Measurements from ENCODE around the gene ARHGAP10.

ARHGAP10 gene

GRCh38 chr4:147828331-147828905 is 96.5 kb downstream of the ARHGAP10 start:
- no peak for DNase-seq

DNA sequence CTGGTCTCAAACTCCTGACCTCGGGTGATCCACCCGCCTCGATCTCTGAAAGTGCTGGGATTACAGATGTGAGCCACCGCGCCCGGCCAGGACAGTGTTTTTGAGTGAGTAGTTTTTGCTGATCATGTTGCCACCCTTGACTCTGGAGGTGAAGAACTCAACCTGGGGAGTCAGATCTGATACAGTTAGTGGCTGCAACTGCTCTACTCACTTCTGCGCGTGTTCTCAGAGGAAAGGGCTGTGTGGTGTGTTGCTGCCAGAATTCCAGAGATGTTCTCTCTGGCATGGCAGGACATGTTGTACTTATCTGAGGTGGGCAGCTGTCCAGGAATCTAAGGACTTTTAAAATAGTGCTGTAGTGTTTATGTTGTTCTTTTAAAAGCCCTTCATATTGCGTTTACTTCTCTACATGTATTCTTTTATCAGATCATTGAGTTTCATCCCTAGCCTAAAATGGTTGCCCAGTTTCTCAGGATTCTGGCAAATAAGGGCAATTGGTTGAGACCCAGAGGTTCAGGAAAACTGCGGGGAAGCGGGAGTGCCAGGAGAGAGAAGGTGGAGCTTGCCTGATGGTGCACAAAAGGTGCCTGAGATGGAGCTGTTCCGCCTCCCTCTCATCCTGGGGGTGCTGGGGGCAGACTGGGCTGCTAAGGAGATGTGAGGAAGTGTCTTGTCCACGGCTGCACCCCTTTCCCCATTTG is 97.7 kb downstream of the ARHGAP10 start:
- no peak for DNase-seq

DNA sequence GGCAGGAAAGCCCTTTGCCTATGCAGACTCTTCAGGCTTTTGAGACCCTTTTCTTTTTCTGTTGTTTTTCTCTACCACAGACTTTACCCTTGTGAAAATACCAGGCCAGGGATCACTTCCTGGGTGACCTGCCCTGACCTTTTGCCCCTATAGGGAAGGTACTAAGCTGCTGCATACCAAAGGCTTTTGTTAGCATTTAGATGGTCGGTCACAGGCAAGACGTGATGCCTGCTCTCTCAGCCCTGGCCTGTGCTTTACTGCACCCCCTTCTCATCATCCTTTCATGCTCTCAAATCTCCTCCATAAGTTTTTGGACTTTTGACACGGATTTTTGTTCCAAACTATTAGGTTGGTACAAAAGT is 98.2 kb downstream of the ARHGAP10 start:
- DNase-seq, result no peak

GRCh38 chr4:147830987-147831386 is 99.1 kb downstream of the ARHGAP10 start:
- DNase-seq, result no peak

- DNase-seq, result no peak
Measured at GRCh38 chr4:147831551-147832171, 99.8 kb downstream of the ARHGAP10 start.

- no peak for DNase-seq
Measured at GRCh38 chr4:147833254-147833653, 101.4 kb downstream of the ARHGAP10 start.

- DNase-seq, result no peak
Measured at GRCh38 chr4:147833741-147834140, 101.9 kb downstream of the ARHGAP10 start.

GRCh38 chr4:147834480-147834879 is 102.6 kb downstream of the ARHGAP10 start:
- DNase-seq, result no peak

DNA sequence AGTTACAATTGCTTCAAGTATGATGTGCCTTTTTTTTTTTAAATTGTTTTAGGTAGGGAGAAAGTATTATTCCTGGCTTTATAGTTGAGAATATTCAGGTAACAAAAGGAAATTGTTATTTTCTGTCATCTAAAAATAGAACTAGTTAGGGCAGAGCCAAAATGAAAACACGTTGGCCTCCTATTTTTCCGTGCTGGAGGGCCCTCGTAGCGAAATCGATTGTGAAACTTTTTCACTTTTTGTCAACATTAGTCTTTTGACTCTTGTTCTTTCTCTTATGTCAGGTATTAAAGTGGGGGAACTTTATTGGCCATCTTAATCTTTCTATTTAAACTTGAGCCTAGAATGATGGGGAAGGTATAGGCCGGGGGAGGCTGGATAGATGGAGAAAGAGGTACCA is 104.9 kb downstream of the ARHGAP10 start:
- no peak for DNase-seq

DNA sequence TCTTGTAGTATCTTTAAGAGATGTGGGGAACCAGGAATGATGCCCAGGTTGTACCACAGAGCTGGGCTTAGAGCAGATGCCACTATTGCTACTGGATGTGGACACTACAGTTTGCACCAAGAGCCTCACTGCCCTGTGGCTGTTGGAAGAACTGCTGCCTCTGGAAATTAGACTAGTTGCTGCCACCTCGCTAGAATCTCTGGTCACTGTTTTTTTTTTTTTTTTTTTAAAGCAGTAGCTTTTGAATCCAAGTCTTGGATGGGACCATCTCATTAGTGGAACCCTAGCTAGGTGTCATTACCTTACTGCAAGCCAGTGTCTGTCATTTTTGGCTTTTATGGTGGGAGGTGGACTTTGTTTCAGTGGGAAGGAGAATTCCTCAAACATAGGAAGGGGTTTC is 105.5 kb downstream of the ARHGAP10 start:
- no peak for DNase-seq

GRCh38 chr4:147837854-147838253 is 106.0 kb downstream of the ARHGAP10 start:
- DNase-seq, result no peak

GRCh38 chr4:147839200-147839599 is 107.3 kb downstream of the ARHGAP10 start:
- no peak for DNase-seq

GRCh38 chr4:147839663-147840062 is 107.8 kb downstream of the ARHGAP10 start:
- no peak for DNase-seq

DNA sequence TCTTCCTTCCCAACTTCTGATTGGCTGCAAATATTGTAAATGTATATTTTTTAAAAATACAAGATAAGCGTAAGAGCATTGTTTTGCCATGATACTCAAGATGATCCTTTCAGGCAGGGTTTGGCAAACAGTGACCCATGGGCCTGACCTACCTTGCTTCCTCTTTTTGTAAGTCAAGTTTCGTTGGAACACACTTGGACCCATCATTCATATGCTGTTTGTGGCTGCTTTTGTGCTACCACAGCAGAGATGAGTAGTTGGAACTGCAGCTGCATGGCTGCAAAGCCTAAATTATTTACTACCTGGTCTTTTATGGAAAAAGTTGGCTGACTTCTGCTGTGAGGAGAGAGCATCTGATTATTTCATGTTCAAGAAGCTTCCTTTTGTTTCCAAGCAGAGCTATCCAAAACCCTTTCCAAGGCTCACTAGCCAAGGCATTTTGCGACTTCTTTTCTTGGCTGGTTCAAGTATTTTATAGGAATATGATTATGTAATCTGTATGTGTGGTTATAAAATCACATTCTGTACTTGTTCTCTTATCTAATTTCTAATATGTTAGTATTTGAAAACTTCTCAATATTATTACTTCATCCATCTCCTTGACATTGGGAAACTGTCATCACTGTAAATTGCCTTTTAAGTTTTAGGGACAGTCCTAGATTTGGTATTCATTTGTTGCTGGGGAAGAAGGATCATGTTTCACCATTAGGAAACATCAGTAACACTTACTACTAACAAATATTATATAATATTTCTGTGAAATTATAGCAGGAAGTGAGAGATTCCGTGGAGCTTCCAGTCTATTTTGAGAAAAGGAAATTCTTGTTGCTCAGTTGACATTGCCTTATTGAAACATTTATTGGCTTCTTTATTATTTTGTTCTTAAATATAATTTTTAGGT is 109.2 kb downstream of the ARHGAP10 start:
- no peak for DNase-seq

DNA sequence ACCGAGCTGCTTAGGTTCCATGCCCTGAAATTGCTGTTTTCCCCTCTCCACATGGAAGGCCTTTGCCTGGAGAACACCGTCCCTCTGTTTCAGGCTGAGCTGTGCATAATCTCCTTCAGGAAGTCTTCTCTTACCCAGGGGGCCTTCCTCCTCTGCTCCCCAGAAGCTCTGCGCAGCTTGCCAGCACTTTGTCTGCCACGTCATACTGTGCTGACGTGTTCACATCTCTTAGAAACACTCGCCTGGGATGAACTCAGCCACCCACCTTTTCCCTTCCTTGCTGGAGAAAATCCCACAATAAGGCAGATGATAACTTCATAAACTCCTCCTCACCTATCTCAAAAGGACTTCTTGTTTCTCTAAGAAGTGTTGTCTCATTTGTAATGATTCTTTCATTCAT is 110.7 kb downstream of the ARHGAP10 start:
- no peak for DNase-seq

GRCh38 chr4:147843162-147843561 is 111.3 kb downstream of the ARHGAP10 start:
- DNase-seq, result no peak

- DNase-seq, result no peak
Measured at GRCh38 chr4:147844781-147845180, 112.9 kb downstream of the ARHGAP10 start.

DNA sequence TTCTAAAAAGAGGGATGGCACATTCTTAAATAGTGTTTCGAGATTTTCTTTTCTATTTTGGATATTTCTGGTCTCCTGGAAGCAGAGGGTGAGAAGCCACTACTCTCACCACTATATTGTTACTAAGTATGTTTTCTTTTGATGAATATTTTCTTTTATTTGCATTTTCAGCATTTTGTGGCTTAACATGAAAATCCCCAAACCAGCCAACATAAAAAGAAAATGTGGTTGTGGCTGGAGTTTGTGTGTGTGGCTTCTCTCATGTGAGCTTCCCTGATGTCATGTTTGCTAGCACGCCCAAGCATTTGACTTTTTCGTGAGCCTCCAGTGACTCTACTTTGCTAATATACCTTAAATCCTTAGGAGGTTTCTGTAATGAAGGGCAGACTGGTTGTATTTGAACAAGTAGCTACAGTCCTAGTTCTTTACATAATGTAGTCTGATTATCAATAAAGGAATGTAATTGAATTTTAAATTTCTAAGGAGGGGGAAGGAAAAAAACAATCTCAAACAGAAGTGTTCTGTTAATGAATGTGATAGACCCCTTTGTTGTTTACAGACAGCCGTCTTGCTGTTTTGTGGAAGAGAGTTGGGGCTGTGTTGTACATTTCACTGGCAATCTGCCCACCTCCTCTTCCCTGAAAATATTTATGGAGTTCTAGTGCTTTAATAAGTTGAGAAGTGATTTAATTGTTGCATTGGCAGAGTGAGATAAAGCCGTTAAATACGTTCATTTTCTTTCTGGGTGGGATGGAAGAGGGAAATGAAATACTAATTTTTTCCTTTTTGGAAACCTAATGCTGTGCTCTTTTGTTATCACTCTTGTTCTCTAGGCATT is 114.6 kb downstream of the ARHGAP10 start:
- no peak for DNase-seq

DNA sequence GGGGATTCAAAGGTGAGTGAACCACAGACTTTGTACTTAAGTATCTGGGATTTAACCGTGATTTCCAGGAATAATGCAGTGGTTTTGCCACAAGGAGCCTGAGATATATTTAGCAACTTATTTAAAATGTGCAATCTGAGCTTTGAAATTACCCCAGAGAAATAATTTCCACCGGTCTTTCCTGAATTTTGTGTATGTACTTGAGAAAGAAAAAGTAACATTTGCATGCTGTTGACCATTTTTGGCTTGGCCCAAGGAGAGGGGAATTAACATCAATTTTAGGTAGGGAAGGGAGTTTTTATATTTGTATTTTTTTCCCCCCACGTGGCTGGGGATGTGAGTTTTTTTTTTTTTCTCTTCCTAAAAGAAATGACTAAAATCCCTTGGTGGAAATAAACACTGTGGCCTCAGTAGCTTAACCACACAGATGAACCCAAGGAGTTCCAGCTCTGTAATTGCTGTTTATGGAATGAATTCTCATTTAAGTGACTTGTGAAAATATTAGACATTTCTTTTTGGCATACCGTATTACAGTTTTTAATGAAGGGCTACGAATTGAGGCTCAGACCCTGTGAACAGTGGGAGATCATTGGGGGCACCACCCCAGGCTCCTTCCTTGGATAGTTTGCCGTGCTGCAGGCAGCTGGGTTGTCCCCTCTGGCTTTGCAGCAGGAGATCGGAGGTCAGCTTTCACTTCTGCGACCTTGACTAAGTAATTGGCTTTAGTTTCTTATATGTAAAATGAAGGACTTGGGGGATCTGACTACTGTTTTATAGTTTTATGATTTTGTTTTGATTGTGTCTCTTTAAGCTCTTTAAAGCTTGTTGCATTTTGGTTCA is 116.1 kb downstream of the ARHGAP10 start:
- no peak for DNase-seq

DNA sequence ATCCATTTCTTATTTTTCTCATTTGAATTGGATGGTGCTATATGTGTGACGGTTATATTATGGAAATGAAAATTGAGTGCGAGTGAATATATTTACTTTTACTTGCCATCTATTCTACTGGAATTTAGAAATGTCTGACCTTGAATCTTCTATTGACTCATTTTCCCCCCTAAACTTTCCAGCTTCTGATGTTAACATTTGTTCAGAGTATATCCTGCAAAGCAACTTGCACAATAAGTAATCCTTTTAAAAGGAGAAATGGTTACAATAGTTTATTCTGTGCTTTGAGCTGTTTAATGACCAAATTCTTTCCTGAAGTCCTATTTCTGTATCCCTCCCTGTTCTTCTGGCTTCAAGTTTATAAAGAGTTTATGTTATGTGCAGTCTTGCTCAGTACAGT is 116.7 kb downstream of the ARHGAP10 start:
- DNase-seq, result no peak

GRCh38 chr4:147851135-147851534 is 119.2 kb downstream of the ARHGAP10 start:
- no peak for DNase-seq

DNA sequence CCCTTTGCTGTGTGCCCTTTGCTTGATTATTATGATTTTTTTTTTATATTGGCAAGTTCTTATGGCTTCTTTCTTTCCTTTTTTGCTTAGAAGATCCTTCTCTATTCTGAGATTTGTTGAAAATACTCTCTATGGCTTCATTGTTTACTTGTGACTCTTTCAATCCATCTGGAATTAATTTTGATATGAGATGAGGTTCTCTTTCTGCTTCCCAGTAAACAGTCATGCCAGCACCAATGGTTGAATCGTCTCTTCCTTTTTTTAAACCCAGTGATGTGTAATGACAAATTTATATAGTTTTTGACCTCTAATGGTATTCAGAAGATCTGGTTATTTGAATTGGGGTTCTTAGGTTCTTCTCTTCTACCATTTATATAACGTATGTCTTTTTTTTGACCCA is 121.8 kb downstream of the ARHGAP10 start:
- no peak for DNase-seq

All from T-helper 9 cell (primary cell).